Right cardiac atrium (tissue), 5 donors: ENCODE data around the gene ZNF777. TPM values are rescaled to one million over a fixed set of nuclear protein-coding genes. Genes with fewer than 3 reads are reported as not detected.

Experiments
- ATAC-seq, 2 donors: fragments of 200-7000 bp; cut with Tn5 transposase; one replicate each; pipeline versions ENCODE4 v1.8.0 to v1.9.1; 2020; ENCODE audit warnings: moderate library complexity in 2 of 2, mild to moderate bottlenecking in 1 of 2
- DNase-seq, 3 donors: peaks; one replicate each; pipeline ENCODE4 v3.0.0-alpha.2; 2020
- H3K27ac ChIP-seq: one replicate; pipeline ENCODE4 v1.5.1; 2013; ENCODE audit warnings: mild to moderate bottlenecking, low read length, control low read depth, moderate library complexity
- H3K27me3 ChIP-seq: one replicate; pipeline ENCODE4 v1.6.1; 2013; ENCODE audit not compliant: control insufficient read depth, insufficient read depth
- H3K4me1 ChIP-seq: one replicate; pipeline ENCODE4 v1.6.1; 2013; ENCODE audit warnings: low read length; ENCODE audit not compliant: control insufficient read depth, insufficient read depth
- H3K4me3 ChIP-seq: one replicate; pipeline ENCODE4 v1.5.1; 2013; ENCODE audit warnings: low read length, control low read depth
- H3K9me3 ChIP-seq: one replicate; pipeline ENCODE4 v1.6.1; 2013; ENCODE audit warnings: low read length; ENCODE audit not compliant: control insufficient read depth
- WGBS: extraction: QIAGEN DNeasy Blood & Tissue Kit; methylation state at CpG from one replicate; pipeline ENCODE4 v1.1.7; 2013; 5-methylcytosine and 5-hydroxymethylcytosine counted together
- intact Hi-C, 4 donors: fragments of 100-400 bp; cut with DNase I; formaldehyde crosslinking; loops; one replicate each; pipeline versions ENCODE4 v1.11.0 to v1.14.0; 2022 to 2023
- long read RNA-seq, 4 donors: library from polyadenylated mRNA; unstranded; transcript quantifications; one replicate each; pipeline ENCODE4 v2.0.0, GENCODE V29; 2020 to 2021
- polyA plus RNA-seq: library from polyadenylated mRNA; stranded (reverse); fragments of 200-250 nt; gene quantifications from one replicate; pipeline ENCODE4 v1.2.3, GENCODE V29; 2013
- total RNA-seq, 4 donors: library from RNA; stranded (reverse); fragmentation: NEBNext Ultra II Directional; extraction: Animal tissue kit (Norgen Biotek cat#: 25700); gene quantifications; one replicate each; pipeline ENCODE4 v1.2.1, GENCODE V29; 2021
- donor health status: healthy with polysubstance abuse.
- donor health status: DM: no; HTN: yes; CAD: no.
- donor health status: DM: no; HTN: no; CAD: no.
- donor health status: DM: no; HTN: yes; CAD: no; lungs with severe emphysema.
- donor health status: DM: yes; HTN: yes; CAD: no.

Gene ZNF777
- total RNA-seq (1 to 10 TPM; 7.4 to 8.2 (median 7.7) TPM), polyA plus RNA-seq (6.9 TPM)
- long read RNA-seq, donor 1, partial matches to known transcripts = 10 of 25 reads
- long read RNA-seq, donor 1, other reads (novel, unspliced or antisense) = 15 of 25 reads
- long read RNA-seq, donor 2, partial matches to known transcripts = 5 of 23 reads
- long read RNA-seq, donor 2, other reads (novel, unspliced or antisense) = 18 of 23 reads
- long read RNA-seq, donor 3 = 0 reads
- long read RNA-seq, donor 4, partial matches to known transcripts = 2 of 17 reads
- long read RNA-seq, donor 4, other reads (novel, unspliced or antisense) = 15 of 17 reads

DNA sequence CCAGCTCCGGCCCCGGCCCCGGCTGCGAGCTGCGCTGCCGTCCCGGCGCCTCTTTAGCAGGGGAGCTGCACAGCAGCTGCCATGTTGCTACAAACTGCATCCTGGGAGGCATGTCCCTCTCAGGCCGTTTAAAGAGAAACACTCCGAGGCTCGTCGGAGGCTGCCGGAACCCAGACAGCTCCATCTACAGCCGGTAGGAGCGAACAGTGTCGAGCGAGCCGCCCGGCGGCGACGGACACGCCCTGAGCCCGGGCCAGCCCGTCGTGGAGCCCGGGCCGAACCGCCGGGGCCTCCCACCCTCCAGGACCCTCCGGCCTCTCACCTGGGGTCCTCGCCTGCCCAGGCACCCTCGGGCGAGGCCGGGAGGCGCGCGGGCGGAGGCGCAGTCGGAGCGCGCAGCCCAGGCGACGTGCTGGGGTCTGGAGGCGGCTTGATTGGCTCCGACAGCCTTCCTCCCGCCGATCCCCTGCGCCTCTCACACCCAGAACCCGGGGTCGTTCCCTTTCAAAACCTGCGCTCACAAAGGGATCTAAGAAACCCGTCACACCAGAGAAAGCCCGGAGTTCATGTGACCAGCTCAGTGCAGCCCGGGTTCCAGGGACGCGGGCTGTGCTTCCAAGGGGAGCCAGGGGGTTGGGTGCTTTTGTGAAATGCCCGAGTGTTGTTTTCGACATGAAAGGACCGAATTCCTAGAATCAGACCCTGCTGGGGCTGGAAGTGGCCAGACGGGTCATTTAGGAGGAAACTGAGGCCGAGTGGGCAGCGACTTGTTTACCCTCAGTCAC lies at the start of gene ZNF777:
TSS of gene ZNF777 (minus strand) at position 570 of the 785 bp plus-strand sequence. CDS start 5,040 bp downstream, outside the sequence.
- under 1% methylated on average over 64 of the region's 64 CpGs for WGBS
- ATAC-seq = peak; percentile 99

GRCh38 chr7:149510248-149510647 lies 49.4 kb upstream of the ZNF777 start:
- Histone ChIP-seq H3K4me3 (no peak overlapping the region), H3K9me3 (peaks cover 2% of the 10 kb centered on the region), H3K27me3 (no peaks in the 10 kb centered on the region), H3K4me1 (no peaks in the 10 kb centered on the region), H3K27ac (no peak overlapping the region)
- intact Hi-C loops = no loop called here
- ATAC-seq (no peak), DNase-seq (no peak)

More for the DNA sequence above, at the start of gene ZNF777:
- intact Hi-C loops = no loop called here
- no peaks in the 10 kb centered on the region for H3K9me3 ChIP-seq
- peak within 1 kb of the TSS; percentile 90 for H3K4me3 ChIP-seq
- H3K27ac ChIP-seq = peak within 1 kb of the TSS; percentile 46
- peak; percentile 84 to 93 (median 93) for DNase-seq
- no peaks in the 10 kb centered on the region for H3K27me3 ChIP-seq
- H3K4me1 ChIP-seq = peaks cover 3% of the 10 kb centered on the region

GRCh38 chr7:149509774-149510173 lies 48.9 kb upstream of the ZNF777 start:
- Histone ChIP-seq H3K9me3 (peaks cover 2% of the 10 kb centered on the region), H3K4me3 (no peak overlapping the region), H3K27ac (no peak overlapping the region), H3K4me1 (no peaks in the 10 kb centered on the region), H3K27me3 (no peaks in the 10 kb centered on the region)
- intact Hi-C loops = loop anchor here in 1 of 4 donors (10.0 kb wide), 1 partner anchor 105 kb away; no protein-coding TSS in a partner anchor
- ATAC-seq = no peak
- DNase-seq = no peak

- Histone ChIP-seq H3K27me3 (no peaks in the 10 kb centered on the region), H3K4me3 (no peak overlapping the region), H3K27ac (no peak overlapping the region), H3K4me1 (no peaks in the 10 kb centered on the region), H3K9me3 (peaks cover 2% of the 10 kb centered on the region)
- intact Hi-C loops = loop anchor here in 1 of 4 donors (10.0 kb wide), 1 partner anchor 109 kb away; no protein-coding TSS in a partner anchor
- no peak for DNase-seq
- ATAC-seq = no peak
Measured at GRCh38 chr7:149505551-149505950, 44.7 kb upstream of the ZNF777 start.

DNA sequence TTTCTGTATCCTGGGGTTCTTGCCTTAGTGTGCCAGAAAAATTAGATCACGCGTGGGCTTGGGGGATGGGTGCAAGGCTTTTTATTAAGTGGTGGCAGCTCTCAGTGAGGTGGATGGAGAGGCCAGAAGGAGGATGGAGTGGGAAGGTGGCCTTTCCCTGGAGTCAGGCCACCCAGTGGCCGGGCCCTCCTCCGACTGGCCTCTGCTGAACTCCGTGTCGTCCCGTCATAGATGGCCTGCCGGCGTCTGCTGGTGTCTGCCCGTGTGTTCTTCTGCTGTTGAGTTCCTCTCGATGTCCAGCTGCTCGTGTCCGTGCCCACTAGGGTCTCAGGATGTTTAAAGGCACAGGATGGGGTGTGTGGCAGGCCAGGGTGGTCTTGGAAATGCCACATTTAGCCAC lies 40.8 kb upstream of the ZNF777 start:
- Histone ChIP-seq H3K4me3 (no peak overlapping the region), H3K27me3 (no peaks in the 10 kb centered on the region), H3K27ac (no peak overlapping the region), H3K4me1 (no peaks in the 10 kb centered on the region), H3K9me3 (peaks cover 2% of the 10 kb centered on the region)
- 57% methylated on average over 13 of the region's 13 CpGs for WGBS
- ATAC-seq = no peak
- intact Hi-C loops = loop anchor here in 1 of 4 donors (10.0 kb wide), 1 partner anchor 113 kb away; no protein-coding TSS in a partner anchor
- no peak for DNase-seq

DNA sequence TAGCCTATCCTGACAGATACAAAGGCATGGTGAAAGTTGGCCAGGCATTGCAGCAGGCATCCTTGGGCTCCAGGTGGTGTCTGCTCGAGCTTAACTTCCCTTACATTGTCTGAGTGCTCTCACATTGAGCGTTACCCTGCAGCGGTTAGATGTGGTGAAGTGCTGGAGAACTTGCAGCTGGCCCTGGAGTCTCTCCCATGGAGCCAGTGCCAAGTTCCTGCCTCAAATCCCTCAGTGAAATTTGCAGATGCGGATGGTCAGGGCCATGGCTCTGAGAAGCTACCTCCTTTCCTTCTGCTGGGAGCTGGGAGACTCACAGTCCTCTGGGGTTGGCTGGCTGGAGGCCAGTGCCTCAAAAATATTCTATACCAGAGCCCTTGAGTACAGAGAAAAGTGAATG lies 40.0 kb upstream of the ZNF777 start:
- intact Hi-C loops = loop anchor here in 1 of 4 donors (10.0 kb wide), 1 partner anchor 114 kb away; no protein-coding TSS in a partner anchor
- DNase-seq = peak in 2 of 3 donors; percentile 64 to 72
- no peaks in the 10 kb centered on the region for H3K9me3 ChIP-seq
- no peaks in the 10 kb centered on the region for H3K4me1 ChIP-seq
- no peaks in the 10 kb centered on the region for H3K27me3 ChIP-seq
- 58% methylated on average over 4 of the region's 4 CpGs for WGBS
- H3K27ac ChIP-seq = no peak overlapping the region
- no peak for ATAC-seq
- H3K4me3 ChIP-seq = no peak overlapping the region

- Histone ChIP-seq H3K27ac (no peak overlapping the region), H3K27me3 (no peaks in the 10 kb centered on the region)
- intact Hi-C loops = loop anchor here in 1 of 4 donors (10.0 kb wide), 1 partner anchor 115 kb away; no protein-coding TSS in a partner anchor
Measured at GRCh38 chr7:149500201-149500600, 39.3 kb upstream of the ZNF777 start.

GRCh38 chr7:149498811-149499210 lies 37.9 kb upstream of the ZNF777 start:
- intact Hi-C loops = no loop called here
- ATAC-seq = no peak
- no peak overlapping the region for H3K27ac ChIP-seq
- DNase-seq = no peak
- no peaks in the 10 kb centered on the region for H3K4me1 ChIP-seq
- H3K27me3 ChIP-seq = no peaks in the 10 kb centered on the region
- no peaks in the 10 kb centered on the region for H3K9me3 ChIP-seq
- WGBS = 90% methylated on average over 6 of the region's 6 CpGs
- H3K4me3 ChIP-seq = no peak overlapping the region

More at GRCh38 chr7:149500201-149500600, 39.3 kb upstream of the ZNF777 start:
- no peak for ATAC-seq
- Histone ChIP-seq H3K4me1 (no peaks in the 10 kb centered on the region), H3K9me3 (no peaks in the 10 kb centered on the region), H3K4me3 (no peak overlapping the region)
- no peak for DNase-seq

- Histone ChIP-seq H3K4me1 (no peaks in the 10 kb centered on the region), H3K4me3 (peak within 1 kb of the TSS; percentile 98), H3K27ac (peak within 1 kb of the TSS; percentile 91), H3K9me3 (no peaks in the 10 kb centered on the region), H3K27me3 (no peaks in the 10 kb centered on the region)
- WGBS = under 1% methylated on average over 109 of the region's 109 CpGs
- intact Hi-C loops = no loop called here
- ATAC-seq (peak; percentile 91 to 93), DNase-seq (peak; percentile 86 to 95 (median 94))
Measured at GRCh38 chr7:149497467-149498261, 36.8 kb upstream of the ZNF777 start, which contains the start of gene ZNF746. Gene ZNF746, minus strand, starts transcription at chr7:149497809. Its CDS starts 273 bp downstream, at chr7:149497536.

GRCh38 chr7:149496642-149497391 lies 36.0 kb upstream of the ZNF777 start:
- Histone ChIP-seq H3K4me1 (no peaks in the 10 kb centered on the region), H3K4me3 (peak overlapping the region; percentile 98), H3K9me3 (no peaks in the 10 kb centered on the region), H3K27ac (peak overlapping the region; percentile 91), H3K27me3 (no peaks in the 10 kb centered on the region)
- peak; percentile 74 to 88 (median 84) for DNase-seq
- 3% methylated on average over 51 of the region's 51 CpGs for WGBS
- ATAC-seq = peak; percentile 52 to 65
- intact Hi-C loops = no loop called here
